NCI-H345 treated with DMSO at 0.1 percent for 48 hours (cell line): ENCODE results near the gene AIF1L.

Experiments used
- DNase-seq: peaks from one replicate; lab custom pipeline; 2025; ENCODE audit not compliant: unreplicated experiment; lab: John Stamatoyannopoulos, UW

AIF1L gene

DNA sequence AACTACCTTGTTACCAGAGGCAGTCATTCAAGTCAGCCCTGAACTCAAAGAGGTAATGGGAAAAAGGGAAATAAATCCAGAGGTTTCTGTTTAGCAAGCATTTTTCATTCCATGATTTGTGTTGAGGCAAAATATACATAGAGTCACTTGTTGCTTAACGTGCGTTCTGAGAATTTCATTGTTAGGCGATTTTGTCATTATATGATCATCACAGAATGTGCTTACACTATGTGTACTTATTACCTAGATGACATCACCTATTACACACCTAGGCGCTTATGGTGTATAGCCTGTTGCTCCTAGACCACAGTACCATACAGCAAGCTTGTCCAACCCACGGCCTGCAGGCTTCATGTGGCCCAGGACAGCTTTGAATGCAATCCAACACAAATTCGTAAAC, 65.3 kb downstream of the AIF1L start:
- no peak for DNase-seq

DNA sequence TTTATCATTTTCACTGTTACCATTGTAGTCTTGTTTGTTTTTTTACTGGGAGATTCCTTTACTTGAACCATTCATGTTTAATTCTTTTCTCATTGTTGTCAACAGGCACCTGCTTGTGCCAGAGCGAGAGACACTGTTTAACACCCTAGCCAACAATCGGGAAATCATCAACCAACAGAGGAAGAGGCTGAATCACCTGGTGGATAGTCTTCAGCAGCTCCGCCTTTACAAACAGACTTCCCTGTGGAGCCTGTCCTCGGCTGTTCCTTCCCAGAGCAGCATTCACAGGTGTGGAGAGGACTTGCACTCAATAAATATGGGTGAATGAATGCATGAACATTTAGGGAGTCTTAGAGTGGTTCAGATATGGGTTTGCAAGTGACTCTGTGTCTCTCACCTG, 66.6 kb downstream of the AIF1L start:
- DNase-seq, result no peak

DNA sequence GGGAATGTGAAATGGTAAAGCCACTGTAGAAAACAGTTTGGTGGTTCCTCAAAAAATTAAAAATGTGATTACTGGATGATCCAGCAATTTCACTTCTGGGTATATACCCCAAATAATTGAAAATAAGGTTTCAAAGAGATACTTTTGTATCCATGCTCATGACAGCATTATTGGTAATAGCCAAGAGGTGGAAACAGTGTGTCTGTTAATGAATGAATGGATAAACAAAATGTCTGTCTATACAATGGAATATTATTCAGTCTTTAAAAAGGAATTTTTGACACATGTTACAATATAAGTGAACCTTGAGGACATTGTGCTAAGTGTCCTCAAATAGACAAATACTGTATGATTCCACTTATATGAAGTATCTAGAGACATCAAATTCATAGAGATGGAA, 69.2 kb downstream of the AIF1L start:
- no peak for DNase-seq

DNA sequence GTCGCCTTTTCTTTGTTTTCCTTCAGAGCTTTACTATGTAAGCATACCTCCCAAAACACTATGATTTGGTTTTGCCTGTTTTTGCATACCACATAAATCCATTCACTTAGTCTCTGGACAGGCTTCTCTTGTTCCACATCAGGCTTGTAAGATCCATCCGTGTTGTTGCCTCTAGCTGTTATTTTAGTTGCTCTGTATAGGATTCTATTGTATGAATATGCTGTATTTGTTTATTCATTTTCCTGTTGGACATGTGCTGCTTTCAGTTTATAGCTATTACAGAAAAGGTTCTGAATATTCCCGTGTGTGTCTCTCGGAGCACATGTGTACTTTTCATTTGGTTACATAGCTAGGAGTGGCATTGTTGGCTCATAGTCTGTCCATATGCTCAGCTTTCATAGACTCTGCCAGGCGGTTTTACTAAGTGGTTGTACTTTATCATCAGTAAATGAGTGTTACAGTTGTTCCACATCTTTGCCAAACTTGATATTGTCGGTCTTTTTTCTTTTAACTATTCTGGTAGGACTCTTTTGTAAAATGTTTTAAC, 70.9 kb downstream of the AIF1L start:
- DNase-seq, result no peak

DNA sequence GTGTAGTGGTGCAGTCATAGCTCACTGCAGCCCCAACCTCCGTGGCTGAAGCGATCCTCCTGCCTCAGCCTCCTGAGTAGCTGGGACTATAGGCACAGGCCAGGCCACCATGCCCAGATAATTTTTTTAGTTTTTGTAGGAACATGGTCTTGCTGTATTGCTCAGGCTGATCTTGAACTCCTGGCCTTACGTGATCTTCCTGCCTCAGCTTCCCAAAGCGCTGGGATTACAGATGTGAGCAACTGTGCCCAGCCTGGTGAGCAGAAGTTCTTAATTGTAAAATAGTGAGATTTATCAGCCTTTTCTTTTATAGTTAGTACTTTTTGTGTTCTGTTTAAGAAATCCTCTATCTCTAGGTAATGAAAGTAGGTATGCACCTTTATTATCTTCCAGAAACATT, 71.6 kb downstream of the AIF1L start:
- DNase-seq, result no peak

DNA sequence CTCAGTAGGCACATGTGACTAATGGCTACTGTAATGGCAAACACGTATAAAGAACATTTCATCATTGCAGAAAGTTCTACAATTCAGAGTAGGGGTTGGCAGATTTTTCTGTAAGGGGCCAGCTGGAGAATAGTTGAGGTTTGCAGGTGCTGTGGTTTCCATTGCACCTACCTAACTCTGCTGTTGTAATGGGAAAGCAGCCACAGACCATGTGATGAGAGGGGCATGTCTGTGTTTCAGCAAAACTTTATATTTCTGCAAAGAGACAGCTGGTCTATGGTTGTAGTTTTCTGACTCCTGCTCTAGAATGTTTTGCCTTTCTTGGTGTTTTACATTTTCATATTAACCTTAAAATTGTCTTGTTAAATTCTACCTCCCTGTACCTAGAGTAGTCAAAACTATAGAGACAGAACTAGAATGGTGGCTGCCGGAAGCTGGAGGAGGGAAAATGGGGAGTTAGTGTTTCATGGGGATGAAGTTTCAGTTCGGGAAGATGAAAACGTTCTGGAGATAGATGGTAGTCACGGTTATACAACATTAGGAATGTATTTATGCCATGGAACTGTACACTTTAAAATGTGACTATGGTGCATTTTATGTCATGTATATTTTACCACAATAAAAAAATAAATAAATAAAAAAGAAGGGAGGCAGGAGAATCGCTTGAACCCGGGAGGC, 73.4 kb downstream of the AIF1L start:
- no peak for DNase-seq
